Measurements from ENCODE around the gene ZNF324B. TPM values are rescaled to one million over a fixed set of nuclear protein-coding genes. Genes with fewer than 3 reads are reported as not detected.
A peak's percentile ranks its signal among the peaks of the same experiment; 100 is the strongest.
"Not testable (repeated sequence)": the region's sequence is repeated elsewhere in the genome, so short reads cannot be mapped to it uniquely, and the experiment has no call there.

Gene ZNF324B
- total RNA-seq, 1 donor from 2014 or later = 5.8 TPM

- no peak for DNase-seq (ENCODE audit: low read depth)
- TF ChIP-seq, protein P1, sequence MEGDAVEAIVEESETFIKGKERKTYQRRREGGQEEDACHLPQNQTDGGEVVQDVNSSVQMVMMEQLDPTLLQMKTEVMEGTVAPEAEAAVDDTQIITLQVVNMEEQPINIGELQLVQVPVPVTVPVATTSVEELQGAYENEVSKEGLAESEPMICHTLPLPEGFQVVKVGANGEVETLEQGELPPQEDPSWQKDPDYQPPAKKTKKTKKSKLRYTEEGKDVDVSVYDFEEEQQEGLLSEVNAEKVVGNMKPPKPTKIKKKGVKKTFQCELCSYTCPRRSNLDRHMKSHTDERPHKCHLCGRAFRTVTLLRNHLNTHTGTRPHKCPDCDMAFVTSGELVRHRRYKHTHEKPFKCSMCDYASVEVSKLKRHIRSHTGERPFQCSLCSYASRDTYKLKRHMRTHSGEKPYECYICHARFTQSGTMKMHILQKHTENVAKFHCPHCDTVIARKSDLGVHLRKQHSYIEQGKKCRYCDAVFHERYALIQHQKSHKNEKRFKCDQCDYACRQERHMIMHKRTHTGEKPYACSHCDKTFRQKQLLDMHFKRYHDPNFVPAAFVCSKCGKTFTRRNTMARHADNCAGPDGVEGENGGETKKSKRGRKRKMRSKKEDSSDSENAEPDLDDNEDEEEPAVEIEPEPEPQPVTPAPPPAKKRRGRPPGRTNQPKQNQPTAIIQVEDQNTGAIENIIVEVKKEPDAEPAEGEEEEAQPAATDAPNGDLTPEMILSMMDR (IDR thresholded peaks at IDR 0.05; ENCODE audit: insufficient read depth, low read length, poor library complexity, severe bottlenecking) = no peak
- peaks cover 5% of the 10 kb centered on the region for H3K36me3 ChIP-seq (ENCODE audit: control insufficient read depth, insufficient read depth, low read length)
- no peaks in the 10 kb centered on the region for H3K27me3 ChIP-seq (ENCODE audit: control insufficient read depth, insufficient read depth, low read length)
- no peak overlapping the region for H3K4me3 ChIP-seq (ENCODE audit: low read depth, low read length)
Measured at GRCh38 chr19:58429745-58430144, 21.7 kb upstream of the ZNF324B start.

DNA sequence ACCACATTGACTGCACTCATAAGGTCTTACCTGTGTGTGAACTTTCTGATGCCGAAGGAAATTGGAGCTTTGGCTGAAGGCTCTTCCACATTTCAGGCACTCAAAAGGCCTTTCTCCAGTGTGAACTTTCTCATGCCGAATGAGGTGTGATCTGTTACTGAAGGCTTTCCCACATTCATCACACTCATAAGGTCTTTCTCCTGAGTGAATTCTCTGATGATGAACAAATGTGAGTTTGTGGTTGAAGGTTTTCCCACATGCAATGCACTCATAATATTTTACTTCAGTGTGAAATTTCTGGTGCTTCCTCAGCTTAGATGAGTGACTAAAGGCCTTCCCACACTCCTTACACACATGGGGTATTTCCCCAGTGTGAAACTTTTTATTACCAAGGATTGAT is 17.2 kb upstream of the ZNF324B start:
- TF ChIP-seq, protein P1 (IDR thresholded peaks at IDR 0.05; ENCODE audit: insufficient read depth, low read length, poor library complexity, severe bottlenecking) = no peak
- DNase-seq (ENCODE audit: low read depth) = no peak
- no peaks in the 10 kb centered on the region for H3K27me3 ChIP-seq (ENCODE audit: control insufficient read depth, insufficient read depth, low read length)
- H3K36me3 ChIP-seq (ENCODE audit: control insufficient read depth, insufficient read depth, low read length) = peaks cover 6% of the 10 kb centered on the region
- no peak overlapping the region for H3K4me3 ChIP-seq (ENCODE audit: low read depth, low read length)

- Histone ChIP-seq H3K4me3 (ENCODE audit: low read depth, low read length) (peak within 1 kb of the TSS; percentile 87), H3K27me3 (ENCODE audit: control insufficient read depth, insufficient read depth, low read length) (no peaks in the 10 kb centered on the region), H3K36me3 (ENCODE audit: control insufficient read depth, insufficient read depth, low read length) (peaks cover 1% of the 10 kb centered on the region)
- TF ChIP-seq, protein P1 (IDR thresholded peaks at IDR 0.05; ENCODE audit: insufficient read depth, low read length, poor library complexity, severe bottlenecking) = no peak
- peak; percentile 100 for DNase-seq (ENCODE audit: low read depth)
Measured at GRCh38 chr19:58439576-58440554, 11.6 kb upstream of the ZNF324B start, which contains the start of gene ZNF132. ZNF132 (minus strand) TSS chr19:58440153; CDS start chr19:58439821, 332 bp downstream.

GRCh38 chr19:58440556-58440955 is 10.9 kb upstream of the ZNF324B start:
- TF ChIP-seq, protein P1 (IDR thresholded peaks at IDR 0.05; ENCODE audit: insufficient read depth, low read length, poor library complexity, severe bottlenecking) = no peak
- no peak for DNase-seq (ENCODE audit: low read depth)
- Histone ChIP-seq H3K4me3 (ENCODE audit: low read depth, low read length) (peak overlapping the region; percentile 87), H3K36me3 (ENCODE audit: control insufficient read depth, insufficient read depth, low read length) (peaks cover 1% of the 10 kb centered on the region), H3K27me3 (ENCODE audit: control insufficient read depth, insufficient read depth, low read length) (no peaks in the 10 kb centered on the region)

- not testable (repeated sequence) for H3K36me3 ChIP-seq (ENCODE audit: control insufficient read depth, insufficient read depth, low read length)
Measured at GRCh38 chr19:58442986-58443385, 8.4 kb upstream of the ZNF324B start.

DNA sequence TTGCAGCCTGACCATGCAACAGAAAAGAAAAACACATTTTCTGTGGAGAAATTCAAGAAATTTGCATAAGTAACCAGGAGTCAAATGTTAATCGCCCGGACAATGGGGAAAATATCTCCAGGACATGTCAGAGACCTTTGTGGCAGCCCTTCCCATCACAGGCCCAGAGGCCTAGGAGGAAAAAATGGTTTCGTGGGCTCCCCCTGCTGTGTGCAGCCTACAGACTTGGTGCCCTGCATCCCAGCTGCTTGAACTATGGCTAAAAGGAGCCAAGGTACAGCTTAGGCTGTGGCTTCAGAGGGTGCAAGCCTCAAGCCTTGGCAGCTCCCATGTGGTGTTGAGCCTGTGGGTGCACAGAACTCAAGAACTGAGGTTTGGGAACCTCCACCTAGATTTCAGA is 2.6 kb upstream of the ZNF324B start:
- not testable (repeated sequence) for H3K27me3 ChIP-seq (ENCODE audit: control insufficient read depth, insufficient read depth, low read length); H3K36me3 ChIP-seq (ENCODE audit: control insufficient read depth, insufficient read depth, low read length); DNase-seq (ENCODE audit: low read depth)

More at GRCh38 chr19:58442986-58443385, 8.4 kb upstream of the ZNF324B start:
- not testable (repeated sequence) for H3K27me3 ChIP-seq (ENCODE audit: control insufficient read depth, insufficient read depth, low read length); DNase-seq (ENCODE audit: low read depth); H3K4me3 ChIP-seq (ENCODE audit: low read depth, low read length)

GRCh38 chr19:58449980-58450379 is 1.4 kb upstream of the ZNF324B start:
- DNase-seq (ENCODE audit: low read depth); H3K27me3 ChIP-seq (ENCODE audit: control insufficient read depth, insufficient read depth, low read length); H3K4me3 ChIP-seq (ENCODE audit: low read depth, low read length); H3K36me3 ChIP-seq (ENCODE audit: control insufficient read depth, insufficient read depth, low read length): not testable (repeated sequence)

More for the DNA sequence above, 2.6 kb upstream of the ZNF324B start:
- not testable (repeated sequence) for H3K4me3 ChIP-seq (ENCODE audit: low read depth, low read length)

Data from kidney epithelial cell (primary cell).